CD1c-positive myeloid dendritic cell (primary cell): ENCODE measurements around the gene SFTA2.
A peak's percentile ranks its signal among the peaks of the same experiment; 100 is the strongest.
"Not testable (repeated sequence)": the region's sequence is repeated elsewhere in the genome, so short reads cannot be mapped to it uniquely, and the experiment has no call there.

Source experiments
- DNase-seq: peaks from one replicate; pipeline ENCODE4 v3.0.0-alpha.2; 2016; ENCODE audit errors: extremely low spot score

The SFTA2 gene

DNA sequence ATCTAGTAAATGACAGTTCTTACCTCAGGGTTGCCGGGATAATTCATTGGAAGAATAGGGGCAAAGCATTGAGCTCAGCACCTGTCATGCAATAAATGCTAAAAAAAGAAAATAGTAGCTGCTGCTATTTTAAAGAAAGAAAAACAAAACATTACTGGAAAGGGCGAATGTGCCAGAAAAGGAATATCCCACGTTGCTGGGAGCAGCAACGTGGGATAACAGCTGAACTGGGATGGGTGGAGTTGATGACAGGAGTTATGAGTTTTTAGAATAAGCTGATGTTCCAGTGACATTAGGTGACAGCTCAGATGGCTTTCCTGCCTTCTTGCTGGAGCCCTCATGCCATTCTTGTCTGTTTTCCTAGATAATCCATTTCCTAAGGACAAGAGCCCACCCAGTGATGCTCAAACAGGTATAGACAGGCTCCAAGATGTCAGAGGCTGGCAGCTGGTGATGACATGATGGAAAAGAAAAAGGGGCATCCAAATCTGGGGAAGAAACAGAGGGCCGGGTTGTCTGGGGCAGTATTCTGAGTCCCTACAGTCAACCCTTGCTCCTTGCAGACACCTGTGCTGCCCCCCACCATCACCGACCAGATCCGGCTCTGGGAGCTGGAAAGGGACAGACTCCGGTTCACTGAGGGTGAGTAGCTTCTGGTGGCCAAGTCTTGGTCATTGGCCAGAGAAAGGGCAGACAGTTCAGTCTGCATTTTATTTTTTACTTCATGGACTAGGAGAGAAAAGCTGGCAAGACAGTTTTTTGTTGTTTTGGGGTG, 19.0 kb downstream of the SFTA2 start:
- no peak for DNase-seq

DNA sequence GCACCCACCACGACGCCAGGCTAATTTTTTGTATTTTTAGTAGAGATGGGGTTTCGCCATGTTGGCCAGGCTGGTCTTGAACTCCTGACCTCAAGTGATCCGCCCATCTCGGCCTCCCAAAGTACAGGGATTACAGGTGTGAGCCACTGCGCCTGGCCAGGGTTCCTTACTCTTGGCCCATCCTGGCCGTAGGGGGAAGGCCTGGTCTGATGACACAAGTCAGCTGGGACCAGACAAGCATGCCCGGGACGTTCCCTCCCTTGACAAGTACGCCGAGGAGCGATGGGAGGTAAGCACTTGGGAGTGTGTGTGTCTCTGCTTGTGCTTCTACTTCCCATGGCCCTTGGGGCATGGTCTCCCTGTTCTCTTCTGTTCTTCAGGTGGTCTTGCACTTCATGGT, 21.5 kb downstream of the SFTA2 start:
- not testable (repeated sequence) for DNase-seq

DNA sequence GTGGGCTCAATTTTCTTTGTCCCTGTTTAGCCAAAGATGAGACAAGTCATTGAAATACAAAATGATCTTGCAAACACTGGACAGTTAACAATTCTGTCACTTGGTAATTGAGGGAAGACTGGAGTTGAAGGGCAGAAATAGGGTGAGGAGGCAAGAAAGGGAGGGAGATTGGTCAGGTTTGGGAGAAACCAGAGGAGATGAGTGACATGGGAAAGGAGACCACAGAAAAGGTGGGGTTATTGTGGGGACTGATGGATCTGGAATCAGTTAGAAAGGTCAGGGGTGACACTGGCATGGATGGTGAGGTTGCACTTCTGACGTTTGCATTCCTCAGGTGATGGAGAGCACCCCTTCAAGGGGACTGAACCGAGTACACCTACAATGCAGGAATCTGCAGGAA, 23.3 kb downstream of the SFTA2 start:
- DNase-seq = no peak

DNA sequence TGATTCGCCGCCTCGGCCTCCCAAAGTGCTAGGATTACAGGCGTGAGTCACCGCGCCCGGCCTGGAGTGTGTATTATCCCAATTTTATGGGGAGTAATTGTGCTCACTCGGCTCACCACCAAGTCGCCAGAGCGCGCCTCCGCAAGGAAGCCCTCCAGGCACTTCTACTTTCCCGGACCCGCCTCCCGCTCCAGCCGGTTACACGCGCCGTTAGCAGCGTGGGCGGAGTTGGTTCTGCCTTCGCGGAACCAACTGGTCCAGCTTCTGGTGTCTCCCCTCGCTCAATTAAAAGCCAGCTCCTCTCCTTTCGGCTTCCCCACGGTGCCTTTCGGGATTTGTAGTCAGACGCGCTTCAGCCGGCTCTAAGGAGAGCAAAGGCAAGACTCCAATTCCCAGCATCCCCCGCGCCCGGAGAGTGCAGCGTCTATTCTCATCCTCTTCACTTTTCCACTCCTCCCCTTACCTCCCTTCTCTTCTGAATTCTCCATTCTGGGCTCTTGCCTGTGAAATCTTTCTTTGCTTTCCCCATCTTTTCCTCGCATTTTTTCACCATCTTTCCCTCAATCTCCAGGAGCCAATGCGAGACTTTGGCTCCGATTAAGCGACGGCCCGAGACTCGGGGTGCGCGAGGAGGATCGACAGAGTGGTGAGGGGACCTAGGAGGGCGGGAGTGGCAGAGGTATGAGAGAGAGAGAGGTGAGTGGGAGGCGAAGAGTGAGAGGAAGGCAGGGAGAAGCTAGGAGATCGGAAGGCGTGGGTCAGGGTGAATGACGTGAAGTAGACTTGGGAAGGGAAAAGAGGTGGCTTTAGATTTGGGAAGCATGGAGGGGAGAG, 24.0 kb downstream of the SFTA2 start, which contains the start of gene GTF2H4:
GTF2H4 (plus strand) TSS at position 450 of the 834 bp plus-strand sequence.
- DNase-seq = peak; percentile 98

DNA sequence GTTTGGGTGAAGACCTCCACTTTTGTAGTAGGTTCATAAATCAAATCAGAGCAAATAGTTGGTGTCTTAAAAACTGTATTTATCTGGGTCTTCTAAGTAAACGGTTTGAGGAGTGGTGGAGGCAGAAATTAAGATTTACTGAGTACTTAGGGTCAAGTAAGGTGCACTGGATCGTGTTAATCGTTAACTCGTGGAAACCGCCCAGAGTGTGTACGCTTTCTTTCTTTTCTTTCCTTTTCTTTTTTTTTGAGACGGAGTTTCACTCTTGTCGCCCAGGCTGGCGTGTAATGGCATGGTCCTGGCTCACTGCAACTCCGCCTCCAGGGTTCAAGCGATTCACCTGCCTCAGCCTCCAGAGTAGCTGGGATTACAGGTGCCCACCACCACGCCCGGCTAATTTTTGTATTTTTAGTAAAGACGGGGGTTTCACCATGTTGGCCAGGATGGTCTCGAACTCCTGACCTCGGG, 24.6 kb downstream of the SFTA2 start:
- not testable (repeated sequence) for DNase-seq

DNA sequence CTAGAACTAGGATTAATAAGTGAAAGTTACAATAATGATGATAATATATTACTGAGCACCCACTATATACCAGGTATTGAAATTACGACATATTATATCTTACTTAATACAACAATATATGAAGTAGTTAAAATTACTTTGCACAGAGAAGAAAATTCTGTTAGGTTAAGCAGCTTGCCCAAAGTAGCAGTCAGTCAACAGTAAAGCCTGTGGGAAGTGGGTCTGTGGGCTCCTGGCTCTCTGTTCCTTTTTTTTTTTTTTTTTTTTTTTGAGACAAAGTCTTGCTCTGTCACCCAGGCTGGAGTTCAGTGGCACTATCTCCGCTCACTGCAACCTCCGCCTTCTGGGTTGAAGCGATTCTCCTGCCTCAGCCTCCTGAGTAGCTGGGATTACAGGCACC, 28.7 kb downstream of the SFTA2 start:
- DNase-seq = peak; percentile 19

DNA sequence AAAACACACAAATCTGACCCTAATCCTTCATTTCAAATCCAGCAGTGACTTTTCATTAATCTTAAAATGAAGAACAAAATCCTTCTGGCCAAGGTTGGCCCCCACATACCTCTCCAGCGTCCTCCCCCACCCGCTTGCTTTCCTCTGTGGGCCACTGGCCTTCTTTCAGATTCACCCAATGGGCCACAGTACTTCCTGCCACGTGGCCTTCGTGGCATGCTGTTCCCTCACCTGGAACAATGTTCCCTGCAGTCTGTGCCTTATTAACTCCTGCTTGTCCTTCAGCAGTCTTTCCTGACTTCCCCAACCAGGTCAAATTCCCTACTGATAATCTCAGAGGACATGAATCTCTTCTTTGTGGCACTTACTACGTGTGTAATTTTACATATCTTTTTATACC, 29.3 kb downstream of the SFTA2 start:
- DNase-seq = no peak

DNA sequence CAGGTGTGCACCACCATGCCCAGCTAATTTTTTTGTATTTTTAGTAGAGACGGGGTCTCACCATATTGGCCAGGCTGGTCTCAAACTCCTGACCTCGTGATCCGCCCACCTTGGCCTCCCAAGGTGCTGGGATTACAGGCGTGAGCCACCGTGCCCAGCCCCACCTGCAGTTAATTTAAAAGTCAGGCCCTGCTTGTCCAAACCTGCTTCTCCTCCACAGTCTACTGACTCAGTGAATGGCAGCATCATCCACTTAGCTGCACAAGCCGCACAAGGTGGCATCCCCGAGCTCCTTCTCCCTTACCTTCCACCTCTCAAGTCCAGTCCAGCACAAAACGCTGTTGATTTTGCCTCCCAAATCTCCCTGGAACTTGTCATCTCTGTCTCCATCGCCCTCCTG, 29.8 kb downstream of the SFTA2 start:
- DNase-seq = not testable (repeated sequence)

DNA sequence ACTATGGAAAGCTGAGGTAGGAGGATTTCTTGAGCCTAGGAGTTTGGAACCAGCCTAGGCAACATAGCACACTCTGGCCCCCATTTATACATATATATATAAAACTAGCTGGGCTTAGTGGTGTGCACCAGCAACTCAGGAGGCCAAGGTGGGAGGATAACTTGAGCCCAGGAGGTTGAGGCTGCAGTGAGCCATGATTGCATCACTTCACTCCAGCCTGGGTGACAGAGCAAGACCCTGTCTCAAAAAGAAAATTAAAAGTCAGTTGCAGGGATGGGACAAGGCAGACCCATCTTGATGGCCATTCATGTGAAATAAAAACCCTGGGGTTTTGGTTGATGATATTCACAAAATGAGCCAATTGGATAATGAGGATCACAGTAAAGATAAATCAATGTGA, 30.5 kb downstream of the SFTA2 start:
- DNase-seq = no peak

DNA sequence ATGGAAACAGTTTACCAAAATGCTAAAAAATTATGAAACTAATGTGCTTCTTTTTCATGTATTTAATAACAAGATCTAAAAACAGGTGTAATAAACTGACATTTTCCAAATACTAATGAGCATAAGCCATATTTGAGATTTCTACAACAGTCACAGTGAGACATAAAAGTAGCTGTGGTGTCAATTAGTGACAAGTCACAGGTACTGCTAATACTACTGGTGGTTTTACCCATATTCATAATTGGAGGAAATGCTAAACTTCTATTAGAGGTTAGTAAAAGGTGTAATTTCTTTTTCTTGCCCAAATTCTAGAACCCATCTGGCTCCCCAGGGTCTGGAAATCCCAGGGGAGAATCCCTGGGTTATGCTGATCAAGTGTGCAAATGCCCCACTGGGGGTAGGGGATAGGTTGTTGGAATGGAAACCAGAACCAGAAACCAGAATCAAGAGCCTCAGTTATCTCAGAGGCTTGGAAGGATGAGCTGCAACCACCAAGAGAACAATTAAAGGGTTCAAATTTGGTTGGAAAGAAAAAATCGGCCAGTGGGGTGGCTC, 31.0 kb downstream of the SFTA2 start:
- no peak for DNase-seq

DNA sequence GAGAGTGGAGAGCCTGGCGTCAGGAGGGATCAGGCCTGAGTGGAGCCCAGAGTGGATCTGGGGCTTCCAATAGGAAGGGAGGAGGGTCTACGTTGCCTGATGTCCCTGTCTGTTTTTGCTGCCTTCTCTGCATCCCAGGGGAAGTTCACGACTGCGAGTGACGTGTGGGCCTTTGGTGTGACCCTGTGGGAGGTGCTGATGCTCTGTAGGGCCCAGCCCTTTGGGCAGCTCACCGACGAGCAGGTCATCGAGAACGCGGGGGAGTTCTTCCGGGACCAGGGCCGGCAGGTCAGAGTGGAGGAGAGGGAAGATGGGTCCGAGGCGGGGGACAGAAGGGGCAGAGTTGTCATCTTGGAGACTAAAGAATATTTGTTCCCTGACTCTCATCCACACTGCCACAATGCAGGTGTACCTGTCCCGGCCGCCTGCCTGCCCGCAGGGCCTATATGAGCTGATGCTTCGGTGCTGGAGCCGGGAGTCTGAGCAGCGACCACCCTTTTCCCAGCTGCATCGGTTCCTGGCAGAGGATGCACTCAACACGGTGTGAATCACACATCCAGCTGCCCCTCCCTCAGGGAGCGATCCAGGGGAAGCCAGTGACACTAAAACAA, 33.1 kb downstream of the SFTA2 start:
- no peak for DNase-seq

DNA sequence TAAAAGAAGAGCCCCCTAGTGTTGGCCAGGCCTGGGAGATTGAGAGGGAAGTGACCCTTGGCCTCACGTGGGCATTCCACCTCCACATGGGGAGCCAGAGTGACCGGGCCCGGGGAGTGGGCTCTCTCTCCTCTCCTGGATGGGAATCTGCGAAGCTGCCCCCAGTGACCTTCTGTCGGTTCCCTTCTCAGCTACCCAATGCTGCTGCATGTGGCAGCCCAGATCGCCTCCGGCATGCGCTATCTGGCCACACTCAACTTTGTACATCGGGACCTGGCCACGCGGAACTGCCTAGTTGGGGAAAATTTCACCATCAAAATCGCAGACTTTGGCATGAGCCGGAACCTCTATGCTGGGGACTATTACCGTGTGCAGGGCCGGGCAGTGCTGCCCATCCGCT, 34.1 kb downstream of the SFTA2 start:
- DNase-seq = no peak

DNA sequence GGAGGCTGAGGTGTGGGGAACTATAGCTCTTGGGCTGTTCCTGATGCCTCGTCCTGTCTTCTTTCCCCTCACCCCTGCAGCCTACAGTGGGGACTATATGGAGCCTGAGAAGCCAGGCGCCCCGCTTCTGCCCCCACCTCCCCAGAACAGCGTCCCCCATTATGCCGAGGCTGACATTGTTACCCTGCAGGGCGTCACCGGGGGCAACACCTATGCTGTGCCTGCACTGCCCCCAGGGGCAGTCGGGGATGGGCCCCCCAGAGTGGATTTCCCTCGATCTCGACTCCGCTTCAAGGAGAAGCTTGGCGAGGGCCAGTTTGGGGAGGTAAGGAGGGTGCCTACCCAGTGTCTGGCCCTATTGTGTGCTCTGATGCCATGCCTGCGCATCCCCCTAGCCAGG, 35.4 kb downstream of the SFTA2 start:
- no peak for DNase-seq

DNA sequence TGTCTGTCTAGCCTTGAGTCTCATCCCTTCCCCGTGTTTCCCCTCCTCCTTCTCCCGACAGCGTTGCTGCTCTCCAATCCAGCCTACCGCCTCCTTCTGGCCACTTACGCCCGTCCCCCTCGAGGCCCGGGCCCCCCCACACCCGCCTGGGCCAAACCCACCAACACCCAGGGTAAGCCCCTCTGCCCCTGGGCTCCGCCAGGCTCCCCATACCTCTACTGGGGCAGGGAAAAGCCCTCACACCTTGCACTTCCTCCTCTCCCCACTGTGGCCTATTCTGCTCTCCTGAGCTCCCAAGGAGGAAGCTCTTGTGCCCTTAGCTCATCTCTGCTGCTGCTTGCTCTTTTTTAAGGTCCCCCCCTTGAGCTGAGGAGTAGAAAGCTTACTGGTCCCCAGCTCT, 36.6 kb downstream of the SFTA2 start:
- DNase-seq = no peak

DNA sequence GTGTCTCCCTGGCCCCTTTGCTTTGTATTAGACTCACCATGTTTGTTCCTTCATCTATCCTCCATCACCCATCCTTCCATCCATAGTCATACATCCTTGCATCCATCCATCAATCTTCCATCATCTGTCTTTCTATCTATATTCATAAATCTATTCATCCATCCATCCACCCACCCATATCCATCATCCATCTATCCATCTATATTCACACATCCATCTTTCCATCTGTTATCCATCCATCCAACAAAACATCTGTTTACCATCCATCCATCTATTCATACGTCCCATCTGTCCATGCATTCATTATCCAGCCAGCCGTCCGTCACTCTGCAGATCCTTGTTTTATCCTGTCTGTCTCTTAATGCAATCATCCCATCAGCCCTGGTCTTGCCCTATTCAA, 37.0 kb downstream of the SFTA2 start:
- no peak for DNase-seq

DNA sequence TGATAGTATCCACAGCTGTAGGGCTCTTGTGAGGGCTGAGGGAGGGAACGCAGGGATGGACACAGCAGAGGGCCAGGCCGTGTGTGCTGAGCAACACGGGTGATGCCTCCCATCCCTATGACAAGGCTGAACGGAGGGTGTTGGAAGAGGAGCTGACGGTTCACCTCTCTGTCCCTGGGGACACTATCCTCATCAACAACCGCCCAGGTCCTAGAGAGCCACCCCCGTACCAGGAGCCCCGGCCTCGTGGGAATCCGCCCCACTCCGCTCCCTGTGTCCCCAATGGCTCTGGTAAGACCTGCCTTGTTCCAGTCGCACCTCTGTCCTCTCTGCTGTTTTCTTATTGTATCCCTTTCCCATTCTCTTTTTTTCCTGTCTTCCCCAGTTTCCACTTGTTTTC, 37.6 kb downstream of the SFTA2 start:
- no peak for DNase-seq

DNA sequence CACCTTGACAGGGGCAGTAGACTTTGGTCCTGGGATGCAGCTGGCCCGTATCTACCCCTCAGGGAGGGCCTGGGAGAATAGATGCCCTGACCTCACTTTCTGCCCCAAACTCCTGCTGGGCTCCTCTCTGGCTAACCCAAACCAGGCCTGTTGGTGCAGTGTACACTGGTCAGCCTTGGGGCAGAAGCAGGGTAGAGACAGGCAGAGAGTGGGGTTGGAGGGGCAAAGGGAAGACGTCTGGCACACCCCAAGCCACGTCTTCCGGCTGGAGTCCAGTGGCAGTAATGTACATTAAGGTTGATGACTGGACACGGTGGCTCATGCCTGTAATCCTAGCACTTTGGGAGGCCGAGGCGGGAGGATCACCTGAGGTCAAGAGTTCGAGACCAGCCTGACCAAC, 38.3 kb downstream of the SFTA2 start:
- DNase-seq = no peak

DNA sequence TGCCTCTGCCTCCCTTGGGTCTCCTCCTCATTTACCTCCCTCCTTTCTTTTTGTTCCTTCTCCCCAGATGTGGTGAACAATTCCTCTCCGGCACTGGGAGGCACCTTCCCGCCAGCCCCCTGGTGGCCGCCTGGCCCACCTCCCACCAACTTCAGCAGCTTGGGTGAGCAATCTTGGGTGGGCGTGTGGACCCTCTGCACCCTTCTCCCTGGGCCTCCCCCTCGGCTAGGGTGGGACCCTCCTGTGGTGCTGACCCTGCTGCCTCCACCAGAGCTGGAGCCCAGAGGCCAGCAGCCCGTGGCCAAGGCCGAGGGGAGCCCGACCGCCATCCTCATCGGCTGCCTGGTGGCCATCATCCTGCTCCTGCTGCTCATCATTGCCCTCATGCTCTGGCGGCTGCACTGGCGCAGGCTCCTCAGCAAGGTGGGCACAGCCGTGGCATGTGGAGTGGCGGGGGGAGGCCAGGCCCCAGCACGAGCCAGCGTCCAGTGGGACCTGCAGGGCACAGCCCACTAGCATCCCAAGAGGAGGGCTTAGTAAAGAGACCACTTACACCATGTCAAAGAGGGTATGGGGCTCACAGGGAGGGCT, 38.9 kb downstream of the SFTA2 start:
- no peak for DNase-seq

DNA sequence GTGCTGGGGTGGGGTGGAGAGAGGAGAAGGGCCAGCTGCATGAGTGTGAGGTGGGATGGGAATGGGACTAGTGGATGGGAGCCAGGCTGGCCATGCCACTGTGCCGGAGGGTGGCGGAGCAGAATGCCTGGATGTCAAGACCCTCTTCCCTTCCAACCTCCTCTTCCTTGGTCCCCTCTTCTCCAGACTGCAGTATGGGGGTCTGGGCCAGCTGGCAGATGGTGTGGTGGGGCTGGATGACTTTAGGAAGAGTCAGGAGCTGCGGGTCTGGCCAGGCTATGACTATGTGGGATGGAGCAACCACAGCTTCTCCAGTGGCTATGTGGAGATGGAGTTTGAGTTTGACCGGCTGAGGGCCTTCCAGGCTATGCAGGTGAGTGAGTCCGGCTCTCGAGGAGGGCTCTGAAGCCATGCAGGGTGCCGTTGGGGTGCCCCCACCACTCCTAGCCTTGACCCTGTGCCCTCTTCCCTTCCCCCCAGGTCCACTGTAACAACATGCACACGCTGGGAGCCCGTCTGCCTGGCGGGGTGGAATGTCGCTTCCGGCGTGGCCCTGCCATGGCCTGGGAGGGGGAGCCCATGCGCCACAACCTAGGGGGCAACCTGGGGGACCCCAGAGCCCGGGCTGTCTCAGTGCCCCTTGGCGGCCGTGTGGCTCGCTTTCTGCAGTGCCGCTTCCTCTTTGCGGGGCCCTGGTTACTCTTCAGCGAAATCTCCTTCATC, 40.0 kb downstream of the SFTA2 start:
- DNase-seq = no peak

DNA sequence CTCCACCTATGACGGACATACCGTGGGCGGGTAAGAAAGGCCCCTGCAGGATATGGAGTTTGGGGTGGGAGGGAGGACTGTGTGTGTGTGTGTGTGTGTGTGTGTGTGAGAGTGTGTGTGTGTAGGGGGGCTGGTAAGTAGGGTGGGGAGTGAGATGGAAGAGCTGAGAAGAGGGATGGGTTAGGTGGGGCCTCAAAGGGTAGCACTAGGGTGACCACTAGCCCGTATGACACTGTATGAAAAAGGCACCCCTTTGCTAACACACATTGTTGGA, 40.6 kb downstream of the SFTA2 start:
- no peak for DNase-seq

DNA sequence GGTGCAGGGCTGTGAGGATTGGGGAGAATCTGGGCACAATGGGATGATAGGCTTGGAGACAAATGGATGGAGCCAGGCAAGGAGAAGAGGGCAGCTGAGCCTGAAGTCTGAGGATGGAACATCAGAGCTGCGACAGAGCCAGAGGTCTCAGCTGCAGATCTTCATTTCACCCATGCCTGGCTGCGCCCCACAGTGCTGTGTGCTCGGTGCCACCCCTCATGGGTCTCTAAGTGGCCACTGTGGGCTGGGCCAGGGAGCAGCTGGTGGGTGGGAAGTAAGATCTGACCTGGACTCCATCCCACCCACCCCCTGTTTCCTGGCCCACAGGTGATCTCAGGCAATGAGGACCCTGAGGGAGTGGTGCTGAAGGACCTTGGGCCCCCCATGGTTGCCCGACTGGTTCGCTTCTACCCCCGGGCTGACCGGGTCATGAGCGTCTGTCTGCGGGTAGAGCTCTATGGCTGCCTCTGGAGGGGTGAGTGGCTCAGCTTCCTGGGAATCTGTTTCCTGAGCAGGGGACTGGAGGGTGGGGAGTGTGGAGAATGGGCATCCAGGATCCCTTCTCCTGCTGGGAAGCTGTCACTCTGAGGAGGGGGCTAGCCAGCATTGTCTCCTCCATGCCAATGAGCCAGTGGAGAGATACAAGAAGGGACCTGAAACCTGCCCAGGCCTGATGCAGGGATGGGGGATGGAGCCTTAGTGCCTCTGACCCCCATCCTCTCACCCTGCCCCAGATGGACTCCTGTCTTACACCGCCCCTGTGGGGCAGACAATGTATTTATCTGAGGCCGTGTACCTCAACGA, 41.1 kb downstream of the SFTA2 start:
- no peak for DNase-seq
